LNCaP clone FGC (cell line): ENCODE measurements around the gene CACNA2D1.
"Not testable (repeated sequence)": the region's sequence is repeated elsewhere in the genome, so short reads cannot be mapped to it uniquely, and the experiment has no call there.

Source experiments
- DNase-seq: peaks from one replicate; pipeline ENCODE4 v3.0.0-alpha.2; 2011; ENCODE audit warnings: low read depth
- H3K4me3 ChIP-seq: 2 replicates; pipeline ENCODE4 v1.5.1; 2011; ENCODE audit warnings: mild to moderate bottlenecking, low read depth, low read length, control low read depth
- CTCF ChIP-seq: IDR thresholded peaks from 2 replicates; pipeline ENCODE4 v1.5.1; 2012; ENCODE audit warnings: mild to moderate bottlenecking; ENCODE audit not compliant: control insufficient read depth, insufficient read depth; ENCODE audit errors: extremely low read depth

The CACNA2D1 gene

GRCh38 chr7:82021036-82021435 lies 422.5 kb downstream of the CACNA2D1 start:
- DNase-seq: no peak
- no peak overlapping the region for H3K4me3 ChIP-seq
- TF ChIP-seq CTCF: no peak

- DNase-seq: no peak
- TF ChIP-seq CTCF: no peak
- no peak overlapping the region for H3K4me3 ChIP-seq
Measured at GRCh38 chr7:82019551-82020475, 423.8 kb downstream of the CACNA2D1 start.

GRCh38 chr7:82018226-82018625 lies 425.4 kb downstream of the CACNA2D1 start:
- DNase-seq: no peak
- H3K4me3 ChIP-seq: no peak overlapping the region
- TF ChIP-seq CTCF: no peak

- DNase-seq: peak; percentile 6
- no peak overlapping the region for H3K4me3 ChIP-seq
- TF ChIP-seq CTCF: peak; percentile 64
Measured at GRCh38 chr7:82017334-82017943, 426.1 kb downstream of the CACNA2D1 start.

GRCh38 chr7:82015751-82016150 lies 427.8 kb downstream of the CACNA2D1 start:
- H3K4me3 ChIP-seq: no peak overlapping the region
- no peak for TF ChIP-seq CTCF
- no peak for DNase-seq

GRCh38 chr7:82014574-82014973 lies 429.0 kb downstream of the CACNA2D1 start:
- not testable (repeated sequence) for H3K4me3 ChIP-seq, DNase-seq

- TF ChIP-seq CTCF: no peak
- DNase-seq: no peak
- no peak overlapping the region for H3K4me3 ChIP-seq
Measured at GRCh38 chr7:82012453-82012852, 431.1 kb downstream of the CACNA2D1 start.
